CD4-positive, alpha-beta T cell treated with Interleukin-15 for 4 hours (primary cell): ENCODE measurements around the gene CFI.
"Not testable (repeated sequence)": the region's sequence is repeated elsewhere in the genome, so short reads cannot be mapped to it uniquely, and the experiment has no call there.

Experiments
- DNase-seq: peaks from one replicate; pipeline ENCODE4 v3.0.0-alpha.2; 2020; ENCODE audit warnings: low spot score

Gene CFI

GRCh38 chr4:109798866-109799265, 2.9 kb downstream of the CFI start:
- DNase-seq: no peak

DNA sequence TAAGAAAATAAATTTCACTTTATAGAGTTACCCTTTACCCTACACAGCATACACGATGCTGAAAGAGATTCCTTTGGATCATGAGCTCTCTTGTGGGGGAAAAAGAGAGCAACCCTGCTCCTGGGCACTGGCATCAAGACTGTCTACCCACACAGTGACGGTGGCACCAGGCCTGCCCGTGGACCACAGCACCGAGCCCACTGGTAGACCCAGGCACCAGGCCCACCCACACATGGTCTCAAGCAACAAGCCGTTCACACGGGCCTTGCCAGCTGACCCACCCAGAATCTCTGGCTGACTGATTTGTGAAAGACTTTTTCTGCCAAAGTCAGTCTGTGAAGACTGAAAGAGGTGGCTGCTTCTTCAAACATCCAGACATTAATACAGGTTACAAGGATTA, 6.7 kb downstream of the CFI start:
- DNase-seq: no peak

DNA sequence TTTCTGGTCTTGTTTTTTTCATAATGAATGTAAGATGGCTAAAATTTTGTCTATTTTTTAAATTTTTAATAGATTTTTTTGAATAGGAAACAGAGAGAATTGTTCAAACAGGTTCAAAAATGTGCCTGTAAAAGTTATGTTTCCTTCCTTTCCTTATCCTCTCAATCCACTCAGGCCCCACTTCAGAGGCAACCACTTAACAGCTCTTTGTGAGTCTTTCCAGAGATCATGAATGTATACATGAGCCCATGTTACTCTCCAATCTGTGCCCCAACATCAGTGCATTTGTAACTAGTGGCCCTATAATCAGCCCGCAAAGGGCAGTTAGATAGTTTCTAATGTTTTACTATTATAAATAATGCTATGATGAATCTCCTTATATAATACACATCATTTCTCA, 14.0 kb downstream of the CFI start:
- DNase-seq: no peak

DNA sequence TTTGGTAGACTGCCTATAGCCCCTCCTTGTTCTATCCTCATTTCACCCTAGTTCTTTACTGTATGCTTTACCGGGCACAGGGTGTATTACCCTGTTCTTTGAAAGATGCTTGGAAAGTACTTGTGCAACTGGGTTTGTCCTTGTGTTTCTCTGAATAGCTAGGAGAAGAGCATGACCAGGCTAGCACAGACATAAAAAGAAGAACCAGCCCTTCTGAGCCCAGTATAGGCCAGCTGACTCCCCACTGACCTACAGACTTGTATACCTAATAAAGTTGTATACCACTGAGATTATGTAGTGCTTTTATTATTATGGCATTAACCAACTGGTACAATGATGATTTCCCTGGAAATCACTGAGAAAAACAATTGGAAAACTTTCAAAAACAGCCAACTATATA, 15.0 kb downstream of the CFI start:
- DNase-seq: no peak

GRCh38 chr4:109782092-109782491, 19.7 kb downstream of the CFI start:
- DNase-seq: not testable (repeated sequence)

GRCh38 chr4:109764789-109765402, 36.9 kb downstream of the CFI start:
- no peak for DNase-seq

DNA sequence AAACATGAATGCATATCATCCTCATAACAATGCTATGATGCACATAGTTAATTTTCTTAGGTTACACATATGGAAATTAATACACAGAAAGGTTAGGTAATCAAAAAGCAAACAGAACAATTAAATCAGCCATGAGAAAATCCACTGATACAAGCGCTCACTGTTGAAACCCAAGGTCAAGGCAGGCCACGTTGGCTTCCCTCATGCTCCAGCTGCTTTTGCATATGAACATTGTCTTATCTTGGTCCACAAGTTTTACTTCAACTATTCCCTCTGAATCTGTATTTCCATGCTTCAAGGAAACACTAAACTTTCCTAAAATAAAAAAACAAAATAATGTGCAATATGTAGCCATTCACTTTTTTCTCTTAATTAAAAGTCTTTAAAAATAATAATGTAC, 37.4 kb downstream of the CFI start:
- DNase-seq: no peak

- DNase-seq: no peak
These were observed 41.1 kb downstream of the CFI start for GRCh38 chr4:109760682-109761081.

DNA sequence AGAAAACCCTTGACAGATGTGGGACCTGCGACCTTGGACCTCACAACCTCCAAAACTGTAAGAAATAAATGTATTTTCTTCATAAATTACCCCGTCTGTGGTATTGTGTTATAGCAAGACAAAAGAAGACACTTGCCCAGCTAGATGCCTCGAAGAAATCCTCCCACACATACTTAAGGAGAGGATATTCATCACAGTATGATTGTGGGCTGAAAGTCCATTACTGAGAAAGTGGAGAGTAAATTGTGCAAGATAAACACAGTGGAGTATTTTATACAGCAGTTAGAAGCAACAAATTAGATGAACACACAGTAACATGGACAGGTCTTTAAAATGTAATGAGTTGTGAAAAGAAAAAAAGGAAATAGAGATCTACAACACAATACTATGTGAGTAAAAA, 46.1 kb downstream of the CFI start:
- DNase-seq: no peak

- no peak for DNase-seq
These were observed 47.5 kb downstream of the CFI start for GRCh38 chr4:109754093-109754857.

GRCh38 chr4:109752525-109752924, 49.3 kb downstream of the CFI start:
- DNase-seq: no peak

GRCh38 chr4:109751852-109752251, 49.9 kb downstream of the CFI start:
- no peak for DNase-seq

DNA sequence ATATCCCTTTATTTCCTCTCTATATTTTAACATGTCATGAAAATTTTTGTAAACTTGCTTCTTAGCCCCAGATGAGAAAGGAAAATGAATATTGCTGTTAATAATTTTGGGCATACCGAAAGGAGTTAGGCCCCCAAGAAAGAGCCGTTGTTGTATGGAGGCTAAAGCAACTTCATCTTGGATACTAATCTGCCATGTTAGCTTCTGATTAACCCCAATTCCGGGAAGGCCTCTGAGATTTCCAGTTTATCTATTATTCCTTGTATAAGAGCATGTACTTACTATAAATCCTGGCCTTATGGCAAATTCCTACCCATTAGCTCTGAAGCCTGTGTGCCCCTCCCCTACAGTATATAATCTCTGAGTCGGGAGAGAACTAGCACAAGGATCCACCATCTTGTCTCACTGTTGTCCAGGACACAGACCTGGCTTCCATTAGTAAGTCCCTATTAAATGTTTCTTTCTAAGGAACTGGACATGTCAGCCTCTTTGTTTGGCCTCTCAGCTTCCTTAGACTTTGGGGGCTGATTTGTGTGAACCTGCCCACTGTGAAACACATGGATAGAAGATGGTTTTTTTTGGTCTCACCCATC, 51.1 kb downstream of the CFI start:
- DNase-seq: no peak

- no peak for DNase-seq
These were observed 52.3 kb downstream of the CFI start for GRCh38 chr4:109749388-109750082.

GRCh38 chr4:109748114-109748513, 53.7 kb downstream of the CFI start:
- DNase-seq: no peak

GRCh38 chr4:109746728-109747127, 55.1 kb downstream of the CFI start:
- no peak for DNase-seq

- no peak for DNase-seq
These were observed 56.0 kb downstream of the CFI start for GRCh38 chr4:109745830-109746229.

DNA sequence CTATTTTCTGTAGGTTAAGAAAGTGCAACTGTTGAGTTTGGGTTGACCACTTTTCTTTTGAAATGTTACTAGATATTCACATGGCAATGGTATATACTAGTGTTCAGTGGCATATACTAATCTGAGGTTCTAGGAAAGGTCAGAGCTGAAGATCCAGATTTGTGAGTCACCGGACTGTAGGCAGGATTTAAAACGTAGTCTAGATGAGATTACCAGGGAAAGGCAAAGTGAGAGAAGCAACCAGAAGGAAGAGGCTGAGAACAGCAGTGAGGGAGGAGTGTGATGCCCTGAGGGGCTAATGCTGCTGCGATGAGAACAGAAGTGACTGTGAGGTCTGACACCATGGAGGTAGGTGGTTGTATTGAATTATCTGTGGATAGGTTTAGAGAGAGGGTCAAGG, 62.3 kb downstream of the CFI start:
- no peak for DNase-seq

DNA sequence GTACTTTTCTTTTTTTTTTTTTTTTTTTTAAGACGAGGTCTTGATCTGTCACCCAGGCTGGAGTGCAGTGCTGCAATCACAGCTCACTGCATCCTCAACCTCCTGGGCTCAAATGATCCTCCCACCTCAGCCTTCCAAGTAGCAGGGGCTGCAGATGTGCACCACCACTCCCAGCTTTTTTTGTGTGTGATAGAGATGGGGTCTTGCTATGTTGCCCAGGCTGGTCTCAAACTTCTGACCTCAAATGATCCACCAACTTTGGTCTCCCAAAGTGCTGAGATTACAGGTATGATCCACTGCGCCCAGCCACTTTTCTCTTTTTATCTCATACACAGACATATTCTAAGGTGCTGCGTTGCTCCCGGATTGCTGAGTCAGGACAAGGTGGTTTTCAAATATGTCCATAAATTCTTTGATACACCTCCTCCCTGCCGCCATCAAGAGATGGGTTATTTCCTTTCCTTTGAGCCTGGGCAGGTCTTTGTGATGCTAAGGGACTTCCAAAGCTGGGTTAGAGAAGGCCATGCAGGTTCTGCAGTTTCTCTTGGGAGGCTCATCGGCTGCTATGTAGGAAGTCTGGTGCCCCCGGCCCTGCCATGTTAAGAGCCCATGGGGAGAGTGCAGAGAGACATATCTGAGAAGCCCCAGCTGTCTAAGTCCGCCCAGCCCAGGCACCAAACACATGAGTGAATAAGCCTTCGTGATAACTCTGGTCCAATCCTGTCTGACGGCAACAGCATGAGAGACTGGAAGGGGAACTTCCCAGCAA, 63.5 kb downstream of the CFI start:
- DNase-seq: no peak

DNA sequence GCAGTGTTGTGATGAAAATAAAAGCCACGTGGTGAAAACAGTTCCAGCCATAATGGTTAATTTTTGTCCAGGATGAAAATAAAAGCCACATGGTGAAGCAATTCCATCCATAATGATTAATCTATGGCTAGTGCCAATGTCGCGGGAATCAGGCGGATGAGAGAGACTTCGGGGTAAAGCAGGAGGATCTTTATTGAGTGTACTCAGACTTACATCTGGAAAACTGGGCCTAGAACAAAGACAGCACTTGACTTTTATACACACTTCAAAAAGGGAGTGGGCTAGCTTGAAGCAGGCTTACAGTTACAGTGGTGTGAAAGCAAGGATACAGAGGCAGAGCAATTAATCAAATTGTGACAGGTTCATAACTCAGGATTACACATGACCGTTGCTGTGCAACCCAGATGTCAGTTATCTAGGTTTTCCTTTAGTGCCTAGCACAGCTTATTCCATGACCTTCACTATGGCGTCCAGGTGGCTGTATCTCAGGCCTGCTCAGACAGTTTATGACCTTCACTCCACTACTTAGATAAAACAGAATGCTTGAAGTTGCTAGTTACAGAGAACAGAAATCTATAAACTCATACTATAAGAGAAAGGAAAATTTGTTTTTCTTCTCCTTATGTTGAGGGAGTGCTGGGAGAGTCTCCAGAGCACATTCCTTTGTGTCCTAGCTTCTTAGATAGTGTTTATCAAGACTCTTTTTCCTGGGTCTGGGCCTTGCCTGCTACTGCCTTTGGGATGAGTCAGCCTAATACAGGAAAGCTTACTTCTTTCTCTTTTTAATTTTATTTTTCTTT, 66.0 kb downstream of the CFI start:
- DNase-seq: no peak

DNA sequence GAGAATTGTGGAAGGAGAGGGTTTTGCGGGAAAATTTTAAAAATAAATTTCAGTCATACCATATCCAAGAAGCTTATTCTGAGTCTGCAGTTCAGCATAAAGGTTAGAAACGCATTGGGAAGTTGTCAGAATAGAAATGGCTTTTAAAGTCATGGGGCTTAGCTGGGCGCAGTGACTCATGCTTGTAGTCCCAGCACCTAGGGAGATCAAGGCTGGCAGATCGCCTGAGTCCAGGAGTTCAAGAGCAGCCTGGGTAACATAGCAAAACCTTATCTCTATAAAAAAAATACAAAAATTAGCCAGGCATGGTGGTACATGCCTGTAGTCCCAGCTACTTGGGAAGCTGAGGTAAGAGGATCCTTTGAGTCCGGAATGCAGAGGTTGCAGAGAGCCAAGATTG, 68.1 kb downstream of the CFI start:
- DNase-seq: no peak
